ENCODE measurements around the gene DBP.
"Not testable (repeated sequence)": the region's sequence is repeated elsewhere in the genome, so short reads cannot be mapped to it uniquely, and the experiment has no call there.

- TF ChIP-seq EZH2 (IDR thresholded peaks at IDR 0.05; ENCODE audit: borderline replicate concordance, low read length); CTCF (conservative IDR thresholded peaks at IDR 0.05 in 1 of 2, IDR thresholded peaks at IDR 0.05 in 1 of 2; ENCODE audit: extremely low read depth in 1 of 2, insufficient read depth in 1 of 2, low read depth in 1 of 2, low read length in 2 of 2): not testable (repeated sequence)
Measured at GRCh38 chr19:48657828-48658227, 20.6 kb upstream of the DBP start.

Measured in mammary epithelial cell (primary cell).